GM08714 (cell line): ENCODE data around the gene KHK.

Experiments used
- H3K4me3 ChIP-seq: fragments of 200-500 bp; sonication (Bioruptor generic); 2 replicates; pipeline ENCODE4 v1.5.1; 2014; ENCODE audit warnings: mild to moderate bottlenecking, low read length, inconsistent platforms
- ZNF274 ChIP-seq: IDR thresholded peaks from 2 replicates; pipeline ENCODE4 v1.6.1; 2012; ENCODE audit warnings: mild to moderate bottlenecking, low read depth, low read length

Gene KHK

DNA sequence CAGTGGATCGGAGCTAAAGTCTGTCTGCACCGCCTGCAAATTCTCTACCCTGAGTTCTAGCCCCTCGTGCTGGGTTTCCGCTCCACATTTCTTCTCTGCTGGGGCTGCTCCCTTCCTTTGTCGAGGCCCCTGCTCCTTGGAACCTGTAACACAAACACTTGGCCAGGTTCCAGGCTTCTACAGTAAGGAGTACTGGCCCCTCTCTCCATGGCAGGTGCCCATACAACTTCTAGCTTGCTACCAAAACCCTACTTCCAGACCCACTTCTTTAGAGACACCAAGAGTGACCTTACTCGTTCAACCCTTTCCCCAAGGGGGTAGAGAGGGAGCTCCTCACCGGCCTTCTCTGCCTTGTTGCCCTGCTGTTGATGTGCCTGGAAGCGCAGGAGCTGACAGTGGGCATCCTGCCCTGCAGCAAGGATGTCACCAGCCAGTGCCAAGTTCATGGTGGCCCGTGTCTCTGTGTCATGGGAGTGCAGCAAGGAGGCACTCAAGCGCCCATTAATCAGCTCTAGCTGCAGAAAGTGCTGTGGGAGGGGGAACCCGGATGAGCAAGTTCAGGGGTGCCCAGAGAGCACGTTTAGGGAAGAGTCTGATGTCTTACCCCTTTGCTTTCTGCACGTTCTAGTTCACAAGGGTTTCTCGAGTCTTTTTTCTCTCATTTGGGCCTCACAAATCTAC, 46.8 kb downstream of the KHK start:
- H3K4me3 ChIP-seq = peak overlapping the region; percentile 82
- TF ChIP-seq ZNF274 = no peak

DNA sequence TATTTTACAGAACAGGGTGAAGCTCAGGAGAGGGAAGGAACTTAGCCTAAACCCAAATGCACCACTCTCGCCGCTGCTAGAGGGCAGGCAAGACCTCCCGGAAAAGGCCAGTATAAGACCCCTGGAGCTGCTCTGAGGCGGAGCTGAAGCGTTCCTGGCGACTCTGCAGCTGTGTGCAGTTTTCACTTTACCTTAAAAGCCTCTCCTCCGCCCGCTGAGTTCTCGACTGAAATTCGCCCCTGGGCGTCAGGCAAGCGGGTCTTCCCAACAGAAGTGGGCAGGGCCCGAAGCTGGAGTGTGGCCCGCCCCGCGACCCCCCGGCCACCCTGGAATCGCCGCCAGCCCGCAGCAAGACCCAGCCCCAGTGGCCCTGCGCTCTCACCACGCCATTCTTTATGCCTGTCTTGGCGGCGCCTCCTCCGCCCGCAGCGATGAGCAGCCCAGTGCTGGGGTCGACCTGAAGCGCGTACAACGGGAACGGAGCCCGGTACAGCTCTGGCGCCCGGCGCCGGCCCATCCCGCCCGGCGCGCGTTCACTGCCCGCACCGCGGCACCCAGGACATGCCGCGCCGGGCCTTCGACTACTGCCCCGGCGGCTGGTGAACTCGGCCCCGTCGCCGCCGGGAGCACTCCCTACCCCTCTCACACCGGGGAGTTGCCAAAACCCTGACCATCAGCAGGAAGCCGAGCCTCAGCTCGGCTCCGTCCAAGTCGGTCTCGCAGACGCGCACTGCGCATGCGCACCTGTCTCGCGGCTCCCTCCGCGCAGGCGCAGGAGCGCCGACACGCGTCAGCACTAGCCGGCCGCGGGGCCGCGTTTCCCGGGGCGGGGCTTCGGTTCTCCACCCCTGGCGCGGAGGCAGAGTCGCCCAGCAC, 47.6 kb downstream of the KHK start, which contains the start of gene PREB:
Gene PREB (minus strand): TSS at position 732 of the 876 bp plus-strand sequence. CDS start 215 bp downstream, at position 517.
- TF ChIP-seq ZNF274 = no peak
- H3K4me3 ChIP-seq = peak within 1 kb of the TSS; percentile 82

DNA sequence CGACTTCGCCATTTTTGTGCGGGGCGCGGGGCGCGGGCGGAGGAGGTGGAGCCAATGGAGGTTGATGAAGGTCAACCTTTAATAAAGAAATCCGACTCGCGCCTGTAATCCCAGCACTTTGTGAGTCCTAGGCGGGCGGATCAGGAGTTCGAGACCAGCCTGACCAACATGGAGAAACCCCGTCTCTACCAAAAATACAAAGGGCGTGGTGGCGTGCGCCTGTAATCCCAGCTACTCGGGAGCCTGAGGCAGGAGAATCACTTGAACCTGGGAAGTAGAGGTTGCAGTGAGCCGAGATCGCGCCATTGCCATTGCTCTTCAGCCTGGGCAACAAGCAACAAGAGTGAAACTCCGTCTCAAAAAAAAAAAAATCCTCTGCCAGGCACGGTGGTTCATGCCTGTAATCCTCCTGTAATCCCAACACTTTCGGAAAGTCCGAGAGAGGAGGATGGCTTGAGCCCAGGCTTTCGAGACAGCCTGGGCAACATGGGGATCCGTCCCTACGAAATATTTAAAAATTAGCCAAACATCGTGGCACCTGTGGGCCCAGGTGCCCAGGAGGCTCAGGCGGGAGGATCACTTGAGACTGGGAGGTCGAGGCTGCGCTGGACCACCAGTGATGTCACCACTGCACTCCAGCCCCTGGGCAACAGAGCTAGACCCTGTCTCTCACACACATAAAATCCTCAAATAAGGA, 48.4 kb downstream of the KHK start:
- H3K4me3 ChIP-seq = peak overlapping the region; percentile 37; the same call in 1 of the 2 replicates
- no peak for TF ChIP-seq ZNF274

DNA sequence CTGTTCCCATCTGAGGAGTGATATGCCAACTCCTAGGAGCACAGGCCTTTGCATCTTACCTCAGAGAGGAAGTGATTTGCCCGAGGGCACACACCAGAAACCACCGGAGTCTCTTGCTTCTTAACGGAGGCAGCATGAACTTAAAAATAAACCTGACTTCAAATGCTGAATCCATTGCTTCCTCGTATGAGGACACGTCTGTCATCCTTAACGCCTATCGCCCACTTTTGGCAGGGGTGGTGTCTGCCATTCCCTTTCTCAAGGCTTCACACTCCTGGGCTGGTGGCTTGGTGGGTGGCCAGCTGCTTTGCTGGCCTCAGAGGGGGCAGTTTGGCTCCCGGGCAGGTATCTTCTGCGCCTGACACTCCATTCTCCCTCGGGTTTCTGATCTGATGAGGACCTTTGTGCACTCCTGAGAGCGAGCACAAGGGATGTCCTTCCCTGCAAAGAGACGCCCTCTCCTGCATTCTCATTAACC, 48.9 kb downstream of the KHK start:
- H3K4me3 ChIP-seq = no peak overlapping the region
- no peak for TF ChIP-seq ZNF274

DNA sequence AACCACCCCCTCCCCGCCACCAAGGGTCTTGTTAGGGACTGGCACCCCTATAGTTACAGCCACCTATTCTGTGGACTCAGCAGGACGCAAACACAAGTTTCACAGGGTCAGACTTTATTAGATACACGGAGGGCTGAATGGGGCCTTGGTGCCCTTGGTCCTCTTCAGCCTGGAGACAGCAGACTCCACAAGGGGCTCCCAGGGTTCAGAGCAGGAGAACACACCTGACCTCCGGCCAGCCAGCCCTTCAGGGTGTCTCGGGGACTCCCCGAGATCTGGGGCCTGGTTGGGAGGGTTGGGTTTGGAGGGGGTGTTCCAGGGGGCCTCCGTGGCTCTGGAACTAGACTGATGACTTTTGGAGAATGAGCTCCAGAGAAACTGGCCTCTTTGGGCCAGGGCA, 50.2 kb downstream of the KHK start:
- TF ChIP-seq ZNF274 = no peak
- H3K4me3 ChIP-seq = no peak overlapping the region

DNA sequence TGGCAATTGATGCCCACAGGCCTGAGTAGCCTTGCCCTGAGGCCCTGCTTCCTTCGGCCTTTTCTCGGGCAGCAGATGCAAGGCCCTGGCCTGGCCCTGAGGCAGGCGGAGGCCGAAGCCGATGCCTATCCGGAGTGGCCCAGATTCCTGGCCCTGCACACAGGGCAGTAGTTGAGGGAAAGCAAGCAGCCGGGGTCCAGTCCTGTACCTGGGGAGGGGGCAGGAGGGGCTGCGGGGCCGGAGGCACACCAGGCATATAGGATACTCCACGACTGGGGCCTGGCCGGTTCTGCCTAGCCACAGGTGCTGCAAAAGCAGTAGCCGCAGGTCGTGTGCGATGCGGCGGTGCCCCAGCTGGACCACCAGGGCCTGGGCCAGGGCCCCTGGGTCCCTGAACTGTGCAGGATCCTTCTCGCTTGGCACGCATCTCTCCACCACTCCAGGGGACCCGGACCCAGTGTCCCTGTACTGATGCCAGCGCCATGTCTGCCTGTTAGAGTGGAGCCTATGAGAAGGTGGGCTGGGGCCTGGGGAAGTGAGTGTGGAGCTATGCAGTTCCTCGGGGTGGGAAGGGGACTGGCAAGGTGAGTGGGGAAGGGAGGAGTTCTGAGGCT, 50.9 kb downstream of the KHK start:
- TF ChIP-seq ZNF274 = no peak

DNA sequence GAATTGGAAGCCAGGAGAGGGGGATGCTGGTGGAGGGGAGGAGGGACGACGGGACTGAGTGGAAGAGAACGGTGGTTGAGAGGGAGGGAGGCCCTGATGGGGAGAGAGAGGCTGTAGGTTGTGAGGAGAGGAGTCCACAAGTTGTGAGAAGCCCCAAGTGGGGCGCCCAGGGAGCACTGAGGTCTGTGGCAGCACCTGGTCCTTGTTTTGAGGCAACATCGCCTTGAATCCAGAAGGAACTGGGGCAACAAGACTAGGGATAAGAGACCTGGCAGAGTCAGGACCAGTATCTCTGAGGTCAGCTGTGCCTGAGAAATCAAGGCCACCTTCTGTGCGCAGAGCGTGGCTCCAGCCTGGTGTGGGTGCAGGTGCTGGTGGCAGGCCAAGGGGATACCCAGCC, 51.5 kb downstream of the KHK start:
- H3K4me3 ChIP-seq = no peak overlapping the region
- no peak for TF ChIP-seq ZNF274

More for the DNA sequence above, 50.9 kb downstream of the KHK start:
- no peak overlapping the region for H3K4me3 ChIP-seq

DNA sequence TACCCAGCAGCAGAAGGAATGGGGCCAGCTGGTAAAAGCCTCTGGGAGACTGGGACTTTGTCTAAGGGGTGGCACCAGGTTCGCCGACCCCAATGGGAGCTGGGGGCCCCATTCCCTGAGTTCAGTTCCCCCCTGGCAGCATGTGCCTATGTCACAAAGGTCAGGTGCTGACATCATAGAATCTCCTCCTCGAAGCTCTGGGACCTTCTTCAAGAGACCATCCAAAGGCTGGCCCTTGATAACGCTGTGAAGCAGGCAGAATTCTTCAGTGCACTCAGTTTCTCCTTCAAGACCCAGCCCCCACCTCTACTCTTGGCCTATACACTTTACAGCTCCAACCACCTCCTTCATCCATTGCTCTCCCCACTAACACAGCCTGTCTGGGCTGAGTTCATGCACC, 52.7 kb downstream of the KHK start, which contains the start of gene PRR30:
Gene PRR30 (minus strand): TSS at position 101 of the 400 bp plus-strand sequence. CDS start 1,081 bp downstream, outside the sequence.
- no peak within 1 kb of the TSS for H3K4me3 ChIP-seq
- no peak for TF ChIP-seq ZNF274

DNA sequence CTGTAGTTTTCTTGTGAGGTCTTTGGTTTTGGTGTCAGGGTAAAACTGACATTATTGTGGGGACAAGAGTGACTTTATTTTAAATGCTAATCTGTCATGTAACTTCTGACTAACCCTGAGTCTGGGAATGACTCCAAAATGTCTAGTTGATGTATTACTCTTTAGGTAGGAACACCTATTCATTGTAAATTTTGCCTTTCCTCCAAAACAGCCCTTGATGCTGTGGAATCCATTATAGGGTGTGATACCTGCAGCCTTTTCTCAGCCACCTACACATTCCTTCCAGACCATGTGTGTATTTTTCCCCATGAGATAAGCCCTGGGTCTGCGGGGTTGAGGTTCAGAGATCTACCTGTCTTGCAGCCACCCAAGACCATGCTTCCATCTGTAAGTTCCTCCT, 56.7 kb downstream of the KHK start:
- no peak for TF ChIP-seq ZNF274
- no peak overlapping the region for H3K4me3 ChIP-seq

DNA sequence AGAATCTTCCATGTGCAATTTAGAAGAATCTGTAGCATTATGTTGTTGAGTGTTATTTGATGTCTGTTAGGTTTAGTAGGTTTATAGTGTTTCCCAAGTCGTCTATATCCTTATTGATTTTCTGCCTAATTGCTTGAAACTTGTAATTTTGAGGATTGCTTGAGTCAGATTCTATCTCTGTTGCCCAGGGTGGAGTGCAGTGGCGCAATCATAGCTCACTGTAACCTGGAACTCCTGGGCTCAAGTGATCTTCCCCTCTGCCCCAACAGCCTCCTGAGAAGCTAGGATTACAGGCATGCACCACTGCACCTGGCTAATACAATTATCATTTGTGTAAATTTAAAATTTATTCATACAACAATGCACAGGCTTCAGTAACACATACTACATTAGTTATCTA, 59.1 kb downstream of the KHK start:
- H3K4me3 ChIP-seq = no peak overlapping the region
- no peak for TF ChIP-seq ZNF274

DNA sequence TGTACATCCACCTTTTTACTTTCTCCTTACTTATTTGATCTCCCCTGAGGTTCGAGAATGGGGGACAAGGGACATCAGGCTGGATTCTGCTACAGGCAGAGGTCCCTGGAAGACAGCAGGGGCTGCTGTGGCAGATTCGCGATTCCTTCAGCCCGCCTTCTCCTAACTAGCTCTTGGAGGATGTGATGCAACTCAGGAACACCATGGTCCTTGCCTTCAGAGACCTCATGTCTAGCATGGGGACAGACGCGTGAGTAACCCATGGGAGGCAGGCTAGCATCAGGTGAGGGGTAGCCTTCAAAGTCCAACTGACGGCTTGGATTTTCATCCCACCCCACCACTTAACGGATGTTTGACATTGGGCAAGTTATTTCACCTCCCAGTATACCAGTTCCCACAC, 61.4 kb downstream of the KHK start:
- no peak for TF ChIP-seq ZNF274

DNA sequence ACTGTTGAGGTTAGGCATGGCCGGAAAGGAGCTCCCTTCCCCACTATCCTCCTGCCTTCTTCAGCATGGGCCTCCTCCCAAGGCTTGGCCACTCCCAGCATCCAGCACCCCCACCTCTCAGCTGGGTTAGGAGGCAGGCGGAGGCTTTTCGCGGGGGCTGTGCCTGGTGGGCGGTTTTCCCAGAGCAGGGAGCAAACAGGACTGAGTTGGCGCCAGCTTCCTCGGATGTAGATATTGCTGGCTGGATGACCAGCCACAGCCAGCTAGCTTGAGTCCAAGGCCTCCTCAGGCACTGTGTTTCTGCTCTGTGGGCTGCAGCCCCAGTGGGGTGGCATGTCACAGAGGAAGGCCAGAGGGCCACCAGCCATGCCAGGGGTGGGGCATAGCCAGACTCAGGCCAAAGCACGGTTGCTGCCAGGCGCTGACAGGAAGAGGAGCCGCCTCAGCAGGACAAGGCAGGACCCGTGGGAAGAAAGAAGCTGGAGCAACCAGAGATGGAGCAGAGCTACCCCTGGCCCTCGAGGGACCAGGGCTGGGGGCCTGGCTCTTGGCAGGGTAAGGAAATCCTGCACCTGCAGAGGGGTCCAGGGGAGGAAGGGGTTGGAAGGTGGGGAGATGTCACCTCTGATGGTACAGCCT, 62.3 kb downstream of the KHK start, which contains the start of gene TCF23:
Gene TCF23 (plus strand): TSS at position 204 of the 639 bp plus-strand sequence. CDS start 130 bp downstream, at position 334.
- no peak for TF ChIP-seq ZNF274
- H3K4me3 ChIP-seq = no peak within 1 kb of the TSS

More for the DNA sequence above, 61.4 kb downstream of the KHK start:
- H3K4me3 ChIP-seq = no peak overlapping the region
